NCI-H128 (cell line): ENCODE measurements around the gene KCP.
"Not testable (repeated sequence)": the region's sequence is repeated elsewhere in the genome, so short reads cannot be mapped to it uniquely, and the experiment has no call there.

Experiments used
- DNase-seq: peaks from one replicate; lab custom pipeline; 2025; ENCODE audit not compliant: unreplicated experiment; lab: John Stamatoyannopoulos, UW

The KCP gene

DNA sequence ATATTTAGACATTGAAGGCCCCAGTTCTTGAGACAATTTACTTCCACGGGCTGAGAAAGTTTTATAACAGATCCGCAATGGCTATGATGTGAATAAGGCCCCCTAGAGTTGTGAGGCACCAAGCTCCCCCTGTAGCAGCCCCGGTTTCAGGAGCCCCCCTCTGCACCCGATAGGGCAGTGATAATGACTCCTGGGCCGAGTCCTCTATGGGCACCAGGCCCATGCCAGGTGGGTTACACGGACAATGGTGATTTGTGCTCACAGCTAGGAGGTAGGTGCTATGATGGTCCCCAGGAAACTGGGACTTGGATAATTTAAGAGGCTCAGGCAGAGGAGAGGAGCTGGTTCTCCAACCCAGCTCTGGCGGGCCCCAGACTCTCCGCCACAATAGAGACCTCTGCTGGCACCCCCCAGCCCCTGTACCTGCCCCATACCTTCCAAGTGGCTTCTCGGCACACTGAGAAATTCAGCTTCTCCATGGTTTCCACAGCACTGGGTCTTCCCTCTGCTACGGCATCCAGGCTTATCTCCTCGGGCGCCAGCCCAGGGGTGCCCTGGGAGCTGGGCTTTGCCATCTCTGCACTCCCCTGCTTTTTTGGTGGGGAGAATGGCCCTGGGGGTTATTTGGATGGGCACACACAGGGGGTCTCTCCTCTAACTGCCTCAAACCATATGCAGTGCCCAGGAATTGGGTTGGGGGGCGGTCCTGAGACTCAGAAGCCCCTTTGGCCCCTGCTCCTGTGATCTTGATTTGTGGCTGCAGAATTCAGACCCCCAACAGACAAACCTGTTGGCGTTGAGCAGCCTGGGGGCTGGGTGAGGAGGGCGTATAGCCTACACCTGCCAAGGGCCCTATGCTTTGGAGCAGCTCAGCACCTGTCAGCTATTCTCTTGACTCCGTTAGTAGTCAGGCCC lies 12.2 kb upstream of the KCP start:
- DNase-seq, result no peak

DNA sequence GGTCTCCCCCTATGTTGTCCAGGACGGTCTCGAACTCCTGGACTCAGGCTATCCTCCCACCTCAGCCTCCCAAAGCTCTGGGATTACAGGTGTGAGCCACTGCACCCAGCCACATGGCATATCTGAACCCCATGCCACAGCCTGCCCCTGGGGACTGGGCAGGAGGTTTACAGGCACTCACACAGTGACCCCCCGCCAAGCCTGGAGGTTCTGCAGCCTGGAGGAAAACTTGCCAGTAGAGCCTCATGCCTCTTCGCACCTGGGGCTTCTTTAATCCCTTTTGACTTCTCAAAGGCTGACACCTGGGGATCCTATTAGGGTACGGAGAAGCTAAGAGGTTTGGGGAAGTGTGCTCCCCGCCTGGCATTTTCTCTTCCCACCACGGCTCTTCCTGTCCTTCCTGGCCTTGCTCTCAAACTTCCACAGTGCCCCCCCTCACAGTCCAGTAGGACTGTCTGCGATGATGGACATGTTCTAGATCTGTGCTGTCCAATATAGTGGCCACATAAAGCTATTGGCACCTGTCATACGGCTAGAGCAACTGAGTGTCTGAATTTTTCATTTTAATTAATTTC lies 11.4 kb upstream of the KCP start:
- DNase-seq, result no peak

DNA sequence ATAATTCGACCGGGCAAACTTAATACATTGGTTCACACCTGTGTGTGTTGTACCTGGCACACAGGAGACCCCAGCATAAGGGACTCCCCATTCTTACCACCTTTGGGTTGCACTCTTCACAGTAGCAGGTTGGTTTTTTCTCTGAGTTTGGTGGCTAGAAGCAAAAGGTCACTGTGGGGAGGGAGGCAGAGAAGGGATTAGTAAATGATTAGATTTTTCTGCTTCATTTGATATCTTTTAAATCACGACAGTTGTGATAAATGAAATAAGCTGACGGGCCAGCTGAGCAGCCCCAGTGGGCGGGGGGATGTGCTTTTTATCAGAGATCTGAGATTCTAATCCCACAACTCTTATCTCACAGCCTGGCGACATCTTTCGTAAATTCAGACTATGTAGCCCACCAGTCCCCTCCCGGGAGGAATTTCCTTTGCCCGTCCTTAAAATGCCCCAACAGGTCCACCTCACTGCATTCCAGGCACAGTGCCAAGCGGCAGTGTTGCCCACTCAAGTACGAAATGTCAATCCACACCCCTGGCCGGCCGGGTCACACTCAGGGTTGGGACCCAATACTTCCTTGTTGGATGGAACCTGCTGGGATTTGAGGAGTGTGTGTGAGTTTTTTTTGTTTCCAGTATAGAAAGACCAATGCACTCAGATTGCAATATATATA lies 10.5 kb upstream of the KCP start:
- no peak for DNase-seq

DNA sequence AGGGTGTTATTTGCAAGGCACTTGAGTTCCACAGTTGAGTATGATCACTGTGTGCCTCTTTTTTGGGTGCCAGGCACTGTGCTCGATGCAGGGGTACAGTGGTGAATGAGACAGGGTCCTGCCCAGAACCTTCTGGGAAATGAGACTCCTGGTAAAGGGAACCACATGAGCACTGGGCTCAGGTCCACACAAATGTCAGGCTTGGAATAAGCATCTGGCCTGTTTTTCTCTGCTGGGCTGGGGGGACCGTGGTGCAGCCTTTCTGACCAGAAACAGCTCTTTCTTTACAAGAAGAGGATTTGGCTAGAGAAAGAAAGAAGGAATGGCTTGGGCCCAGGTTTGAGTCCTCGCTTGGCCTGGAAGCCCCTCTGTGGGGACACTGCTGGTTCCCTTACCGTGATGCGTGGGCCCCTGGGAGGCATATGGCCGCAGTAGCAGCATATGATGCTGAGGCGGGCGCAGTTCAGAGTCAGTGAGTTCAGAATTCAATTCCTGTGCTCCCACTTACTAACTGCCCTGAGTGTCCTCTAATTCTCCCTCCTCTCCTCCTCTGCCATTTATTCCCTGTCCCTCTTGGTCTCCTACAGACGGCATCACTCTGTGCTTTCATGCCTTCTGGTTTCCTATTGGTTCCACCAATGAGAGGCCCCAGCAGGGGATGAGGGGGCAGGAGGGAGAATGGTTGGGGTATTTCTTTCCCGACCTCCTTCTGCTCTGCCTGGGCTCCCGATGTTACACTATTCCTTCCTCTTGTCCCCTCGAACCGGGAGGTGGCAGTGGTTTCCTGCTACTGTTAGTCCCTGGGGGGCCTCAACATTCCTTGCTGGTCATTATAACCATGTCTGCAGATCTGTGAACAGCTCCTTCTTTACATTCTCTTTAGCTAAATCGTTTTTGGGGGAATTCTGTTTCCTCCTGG lies 9.6 kb upstream of the KCP start:
- no peak for DNase-seq

DNA sequence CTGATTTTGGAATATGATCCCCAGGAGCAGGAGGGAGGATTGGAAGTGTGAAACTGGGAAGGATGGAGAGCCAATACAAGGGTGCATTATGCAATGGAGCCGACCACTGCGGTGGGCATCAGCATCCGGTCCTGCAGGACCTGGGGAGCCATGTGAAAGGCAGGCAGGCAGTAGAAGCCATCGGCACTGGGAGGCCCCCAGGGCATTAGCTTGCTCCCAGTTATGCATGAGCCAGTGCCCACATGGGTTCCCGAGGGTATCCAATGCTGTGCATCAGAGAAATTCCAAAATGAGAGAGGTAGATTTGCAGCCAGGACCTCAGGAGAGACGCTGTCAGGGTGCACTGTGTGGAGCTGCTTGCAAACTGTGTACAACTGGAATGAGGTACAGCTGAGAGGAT lies 8.7 kb upstream of the KCP start:
- DNase-seq, result no peak

DNA sequence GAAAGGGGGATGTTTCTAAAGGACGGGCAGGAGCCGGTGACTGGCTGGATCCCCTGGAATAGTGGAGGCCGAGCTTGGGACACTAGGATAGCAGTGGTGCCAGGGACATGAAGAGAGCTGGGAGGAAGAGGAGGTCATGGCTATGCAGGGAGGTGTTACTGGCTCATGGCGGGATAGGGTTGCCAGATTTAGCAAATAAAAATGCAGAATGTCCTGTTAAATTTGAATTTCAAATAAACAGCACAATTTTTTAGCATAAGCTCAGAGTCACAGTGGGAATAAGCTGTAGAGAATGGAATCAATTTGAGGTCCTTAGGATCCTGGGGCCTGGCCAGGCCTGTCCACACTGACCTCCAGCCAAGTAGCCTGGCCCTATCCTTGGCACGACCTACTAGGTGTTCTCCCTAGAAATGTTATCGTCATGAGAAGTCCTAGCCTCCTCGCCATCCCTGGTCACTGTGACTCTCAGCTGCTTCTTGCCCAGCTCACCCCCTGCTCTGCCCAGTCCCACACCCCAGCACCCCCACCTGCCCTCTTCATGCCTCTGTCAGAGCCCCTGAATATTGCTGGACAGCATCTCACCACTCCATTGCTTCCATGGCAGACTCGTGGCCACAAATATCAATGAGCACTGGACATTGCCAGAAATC lies 7.6 kb upstream of the KCP start:
- DNase-seq, result no peak

DNA sequence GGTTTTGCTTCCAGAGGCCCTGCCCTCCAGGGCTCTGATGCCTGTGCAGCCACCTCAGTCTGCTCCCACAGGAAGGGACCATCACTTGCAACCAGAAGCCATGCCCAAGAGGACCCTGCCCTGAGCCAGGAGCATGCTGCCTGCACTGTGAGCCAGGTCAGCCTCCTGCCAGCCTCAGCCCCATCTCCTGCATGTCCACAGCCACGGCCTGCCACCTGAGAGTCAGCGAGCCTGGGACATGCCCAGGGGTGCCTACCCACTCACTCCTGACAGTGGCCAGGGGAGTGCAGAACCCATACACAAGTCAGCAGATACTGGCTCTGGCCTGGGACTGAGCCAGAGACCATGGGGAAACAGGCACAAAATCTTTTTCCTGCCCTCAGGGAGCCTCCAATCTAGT lies 6.6 kb upstream of the KCP start:
- DNase-seq, result no peak

DNA sequence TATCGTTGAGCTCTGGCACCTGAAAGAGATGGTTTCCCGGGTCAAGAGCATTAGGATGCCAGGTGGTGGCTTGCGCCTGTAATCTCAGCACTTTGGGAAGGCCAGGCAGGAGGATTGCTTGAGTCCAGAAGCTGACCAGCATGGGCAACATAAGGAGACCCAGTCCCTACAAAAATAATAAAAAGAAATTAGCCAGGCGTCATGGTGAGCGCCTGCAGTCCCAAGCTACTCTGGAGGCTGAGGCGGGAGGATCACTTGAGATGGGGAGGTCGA lies 6.1 kb upstream of the KCP start:
- no peak for DNase-seq

DNA sequence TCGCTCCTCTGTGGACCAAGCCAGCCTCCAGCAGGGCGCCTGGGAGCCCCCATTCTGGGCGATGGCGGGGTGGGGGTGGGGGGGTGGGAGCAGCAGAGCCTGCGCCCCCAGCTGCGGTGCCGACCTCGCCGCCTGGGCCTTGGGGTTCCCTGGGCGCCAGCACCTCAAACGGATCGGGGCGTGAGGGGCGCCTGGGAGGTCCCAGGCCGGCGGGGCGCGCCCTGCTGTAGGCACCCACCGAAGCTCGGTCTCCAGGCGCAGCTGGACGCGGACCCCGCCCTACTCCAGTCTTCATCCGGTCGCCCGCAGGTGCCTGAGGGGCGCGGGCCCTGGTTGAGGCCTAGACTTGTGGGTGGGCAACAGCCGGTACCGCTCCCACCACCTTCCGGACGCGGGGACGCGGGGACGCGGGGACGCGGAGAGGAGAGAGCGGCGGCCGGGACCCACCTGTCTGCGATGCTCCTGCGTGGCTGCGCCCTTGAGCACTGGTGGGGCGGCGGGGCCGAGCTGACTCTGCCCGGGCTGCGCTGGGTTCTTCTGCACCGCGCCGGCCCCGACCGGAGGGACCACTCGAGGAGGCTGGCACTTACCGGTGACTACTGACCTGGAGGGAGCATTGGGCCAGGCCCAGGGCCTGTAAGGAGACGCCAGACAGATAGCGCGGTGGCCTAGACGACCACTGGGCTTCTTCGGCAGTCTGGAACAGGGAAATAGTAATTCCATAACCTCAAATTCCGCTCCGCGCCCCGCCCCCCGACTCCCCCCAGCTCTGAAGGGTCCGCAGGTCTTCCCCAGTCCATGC lies 5.5 kb upstream of the KCP start:
- DNase-seq, result no peak

DNA sequence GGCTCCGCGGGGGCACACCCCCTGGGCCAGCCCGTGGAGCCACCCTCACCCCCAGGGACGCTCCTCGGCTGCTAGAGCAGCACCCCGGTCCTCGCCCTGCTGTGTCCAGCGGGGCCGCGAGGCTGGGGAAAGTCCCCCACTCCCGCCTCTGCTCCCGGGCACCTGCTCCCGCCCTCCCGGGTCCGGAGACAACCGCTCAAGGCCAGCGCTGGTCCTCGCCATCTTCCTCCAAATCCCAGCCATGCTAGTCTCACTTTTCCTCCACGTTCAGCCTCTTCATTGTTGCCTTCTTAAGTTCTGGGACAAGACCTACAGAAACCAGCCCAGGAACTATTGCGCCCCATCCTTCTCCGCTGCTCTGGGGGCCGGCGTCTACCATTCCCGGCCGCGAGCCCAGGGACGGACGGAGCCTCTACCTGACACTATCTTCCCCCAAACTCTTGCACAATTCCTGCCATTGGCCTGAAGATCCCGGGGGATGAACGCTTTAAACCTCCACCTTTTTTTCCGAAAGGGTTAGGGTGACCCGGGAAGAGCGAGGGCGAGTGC lies 4.8 kb upstream of the KCP start:
- no peak for DNase-seq

DNA sequence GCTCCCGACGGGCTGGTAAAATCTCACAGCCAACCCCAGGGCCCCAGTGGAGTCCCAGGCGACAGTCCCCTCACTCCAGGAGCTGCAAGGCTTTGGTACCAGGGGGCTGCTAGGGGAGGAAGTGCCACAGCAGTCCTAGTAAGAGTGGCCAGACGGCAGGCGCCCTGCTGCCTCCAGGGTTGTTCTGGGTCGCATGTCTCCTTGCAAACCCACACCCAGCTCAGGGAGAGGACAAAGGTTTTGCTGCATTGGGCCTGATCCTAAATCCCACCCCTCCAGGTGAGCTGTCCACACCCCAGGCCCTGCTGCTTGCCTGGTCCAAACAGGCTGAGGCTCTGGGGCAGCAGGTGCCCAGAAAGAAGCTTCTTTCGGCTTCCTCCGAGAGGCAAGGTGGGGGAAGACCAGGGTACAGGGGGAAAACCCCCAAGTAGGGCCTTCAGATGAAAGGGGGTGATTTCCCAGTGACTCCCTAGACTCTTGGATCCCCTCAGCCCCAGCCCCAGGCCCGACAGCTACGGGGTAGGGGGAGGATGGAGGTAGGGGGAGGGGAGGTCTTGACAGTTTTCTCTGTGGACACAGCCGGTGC lies 4.2 kb upstream of the KCP start:
- DNase-seq, result no peak

DNA sequence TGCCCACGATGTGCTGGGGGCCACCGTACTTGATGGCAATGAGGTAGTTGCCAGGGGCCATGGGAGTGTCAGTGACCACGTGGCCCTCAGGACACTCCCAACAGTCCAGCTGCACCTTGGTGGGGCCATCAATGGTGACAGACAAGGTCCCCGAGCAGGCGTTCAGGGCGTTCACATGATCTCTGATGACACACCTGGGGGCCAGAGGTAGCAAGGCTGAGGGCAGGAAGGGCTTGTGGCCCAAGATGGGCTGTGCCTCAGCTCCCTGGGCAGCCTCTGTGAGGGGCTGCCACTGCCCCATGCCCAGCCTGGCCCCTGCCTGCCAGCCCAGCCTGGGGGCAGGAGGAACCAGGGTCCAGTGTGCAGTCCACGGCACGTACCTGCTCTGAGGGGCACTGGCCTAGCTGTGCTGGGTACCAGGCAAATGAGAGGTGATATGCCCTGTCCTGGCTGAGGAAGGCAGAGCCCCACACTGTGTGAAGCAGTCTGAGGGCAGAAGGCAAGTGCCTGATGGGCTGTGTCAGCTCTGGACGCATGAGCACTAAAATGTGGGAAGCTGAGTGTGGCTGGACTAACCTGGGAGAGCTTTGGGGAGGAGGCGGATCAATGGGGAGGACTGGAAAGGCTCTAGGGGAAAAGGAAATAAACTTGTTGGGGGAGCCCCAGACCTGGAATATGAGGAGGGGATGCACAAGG lies 3.5 kb upstream of the KCP start:
- DNase-seq, result no peak

DNA sequence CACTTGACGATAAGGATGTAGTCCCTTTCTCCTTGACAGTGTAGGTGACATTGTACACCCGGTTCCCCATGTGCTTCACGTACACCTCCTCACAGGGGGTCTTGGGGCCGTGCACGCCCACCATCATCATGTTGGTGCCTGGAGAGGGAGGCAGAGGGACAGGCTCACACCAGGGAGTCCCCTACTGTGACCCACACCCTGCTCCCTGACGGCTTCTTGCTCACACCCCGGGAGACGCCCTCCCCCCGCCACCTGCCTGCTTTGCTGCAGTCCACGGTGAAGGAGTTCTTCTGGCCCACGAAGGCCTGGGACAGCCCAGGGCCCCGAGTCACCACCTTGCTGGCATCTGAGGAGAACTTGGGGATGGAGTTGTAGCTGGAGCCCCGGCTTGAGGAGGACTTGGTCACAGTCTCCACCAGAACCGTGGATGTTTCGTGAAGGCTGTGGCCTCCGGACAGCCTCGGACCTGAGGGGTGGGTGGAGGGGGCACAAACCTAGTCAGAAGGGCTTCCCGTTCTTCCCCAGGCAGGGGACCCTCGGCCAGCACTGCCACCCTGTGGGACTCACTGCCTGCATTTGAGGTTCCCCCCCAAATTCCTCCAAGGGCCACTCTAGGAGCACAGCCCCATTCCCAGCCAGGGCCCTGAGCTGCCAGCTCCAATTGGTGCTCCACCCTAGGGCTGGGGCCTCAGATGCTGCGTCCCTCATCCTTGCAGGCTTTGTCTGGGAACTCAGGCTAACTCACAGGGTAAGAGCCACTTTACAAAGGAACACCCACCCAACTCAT lies 2.4 kb upstream of the KCP start:
- DNase-seq, result not testable (repeated sequence)

DNA sequence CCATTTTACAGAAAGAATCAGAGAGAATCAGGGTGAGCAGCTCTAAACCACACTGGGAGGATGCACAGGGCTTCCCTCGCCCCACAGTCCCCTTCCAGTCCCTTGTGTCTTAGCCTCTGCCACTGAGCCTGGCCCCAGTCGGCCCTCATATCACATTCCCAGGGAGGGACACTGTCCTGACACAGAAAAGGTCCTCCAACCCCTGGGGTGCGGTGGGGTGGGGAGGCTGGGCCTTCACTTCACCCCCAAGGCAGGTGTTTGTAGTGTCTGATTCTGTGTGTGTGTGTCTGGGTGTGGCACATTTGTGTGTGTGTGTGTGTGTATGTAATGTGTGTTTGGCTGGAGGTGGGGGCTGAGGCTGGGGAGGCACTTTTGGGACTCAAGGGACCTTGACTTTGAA lies 1.8 kb upstream of the KCP start:
- no peak for DNase-seq

DNA sequence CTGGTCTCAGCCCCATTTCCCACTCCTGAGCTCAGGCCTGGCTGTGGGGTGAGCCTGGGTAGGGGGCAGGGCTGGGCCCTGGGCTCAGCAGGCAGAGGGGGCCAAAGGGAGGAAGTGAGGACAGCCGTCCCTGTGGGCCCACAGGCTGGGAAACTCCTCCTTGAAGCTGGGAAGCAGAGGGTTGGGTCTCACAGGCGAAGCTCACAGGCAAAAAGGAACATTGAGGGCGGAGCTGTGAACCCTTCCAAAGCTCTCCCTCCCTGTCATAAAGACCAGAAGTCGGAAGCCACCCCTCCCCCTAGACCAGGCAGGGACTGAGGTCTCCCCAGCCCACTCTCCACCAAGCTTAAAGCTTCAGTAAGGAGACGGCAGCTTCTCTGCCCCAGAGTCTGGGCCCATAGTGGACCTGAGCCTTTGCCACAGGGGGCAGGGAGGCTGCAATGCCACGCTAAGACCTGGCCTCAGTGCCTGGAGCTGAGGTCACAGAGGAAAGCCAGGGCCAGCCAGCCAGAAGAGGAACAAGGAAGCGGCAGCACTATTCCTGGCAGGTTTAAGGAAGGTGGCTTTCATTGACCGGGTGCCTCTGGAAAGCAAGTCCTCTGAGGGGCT lies 1.0 kb upstream of the KCP start:
- no peak for DNase-seq

DNA sequence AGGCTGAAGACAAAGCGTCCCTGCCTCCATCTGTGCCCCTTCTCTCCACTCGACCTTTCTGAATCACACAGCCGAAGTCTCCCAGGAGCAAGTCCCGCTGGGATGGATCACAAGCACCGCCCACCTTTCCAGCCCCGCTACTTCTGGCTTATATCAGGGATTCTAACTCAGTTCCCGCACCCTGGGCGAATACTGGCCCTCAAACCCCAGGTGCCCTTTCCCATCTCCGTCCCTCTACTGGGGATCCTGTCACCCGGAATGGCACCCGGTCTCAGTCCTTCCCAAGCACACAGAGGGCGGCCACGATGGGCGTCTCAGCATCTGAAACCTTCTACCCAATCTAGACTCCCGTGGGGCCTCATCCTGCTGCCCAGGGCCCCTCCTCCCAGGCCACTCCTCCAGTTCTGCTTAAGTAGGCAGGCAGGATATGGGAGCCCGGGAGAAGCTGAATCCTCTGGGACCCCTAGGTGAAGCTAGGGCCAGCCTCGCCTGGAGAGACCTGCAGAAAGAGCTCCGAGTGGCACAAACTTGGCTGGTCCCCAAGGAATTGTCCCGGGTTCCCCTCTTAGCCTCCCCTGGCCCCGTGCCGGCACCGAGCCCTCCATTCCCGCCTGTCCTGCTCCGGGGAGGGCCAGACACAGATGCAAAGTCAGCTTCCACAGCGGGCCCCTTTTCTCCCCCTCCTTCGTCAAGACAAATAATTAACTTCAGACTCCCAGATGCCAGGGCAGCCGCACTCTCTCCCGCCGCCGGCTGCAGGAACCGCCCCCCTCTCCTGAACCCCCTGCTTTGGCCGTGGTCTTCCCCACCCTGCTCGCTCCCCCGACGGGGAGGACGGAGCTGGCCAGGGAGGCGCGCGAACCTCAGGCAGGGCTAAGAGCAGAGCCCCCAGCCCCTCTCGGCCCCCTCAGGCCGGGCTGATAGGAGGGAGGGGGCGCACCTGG lies 612 bp downstream of the KCP start:
- no peak for DNase-seq
